ENCODE results near the gene NANP.
"Not testable (repeated sequence)": the region's sequence is repeated elsewhere in the genome, so short reads cannot be mapped to it uniquely, and the experiment has no call there.

Gene NANP

DNA sequence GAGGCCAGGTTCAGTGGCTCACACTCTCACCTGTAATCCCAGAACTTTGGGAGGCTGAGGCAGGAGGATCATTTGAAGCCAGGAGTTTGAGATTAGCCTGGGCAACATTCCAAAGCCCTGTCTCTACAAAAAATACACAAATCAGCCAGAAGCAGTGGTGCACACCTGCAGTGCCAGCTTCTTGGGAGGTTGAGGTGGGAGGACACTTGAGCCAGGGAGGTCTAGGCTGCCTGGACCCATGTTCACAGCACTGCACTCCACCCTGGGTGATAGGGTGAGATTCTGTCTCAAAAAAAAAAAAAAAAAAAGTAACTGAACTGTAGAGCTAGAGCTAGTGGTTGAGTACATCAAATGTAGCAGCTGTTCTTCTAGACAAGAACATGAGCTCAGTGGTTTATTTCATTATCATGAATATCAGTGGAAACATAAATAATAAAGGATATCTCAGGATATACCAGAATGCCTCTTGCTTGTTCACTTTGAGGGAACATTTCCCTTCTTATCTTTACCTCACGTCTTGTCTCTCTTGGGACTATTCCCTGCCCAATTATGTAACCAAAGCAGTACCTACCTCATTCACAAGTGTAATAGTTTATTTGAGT lies 17.6 kb downstream of the NANP start:
- no peak for DNase-seq (ENCODE audit: low spot score)

DNA sequence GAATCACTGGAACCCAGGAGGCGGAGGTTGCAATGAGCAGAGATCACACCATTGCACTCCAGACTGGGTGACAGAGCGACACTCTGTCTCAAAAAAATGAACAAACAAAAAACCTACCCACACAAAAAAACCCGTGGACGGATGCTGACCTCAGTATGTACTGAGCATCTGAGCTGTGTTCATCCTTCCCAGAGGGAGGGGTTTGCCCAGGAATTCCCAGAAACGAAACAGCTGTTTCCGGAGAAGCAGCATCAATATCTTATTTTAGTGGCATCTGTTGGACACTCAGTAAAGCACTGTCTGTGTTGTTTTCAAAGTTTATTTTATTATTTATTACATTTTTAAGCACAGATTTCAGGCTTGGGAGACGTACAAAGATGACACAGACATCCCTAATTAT lies 18.7 kb downstream of the NANP start:
- no peak for DNase-seq (ENCODE audit: low spot score)

DNA sequence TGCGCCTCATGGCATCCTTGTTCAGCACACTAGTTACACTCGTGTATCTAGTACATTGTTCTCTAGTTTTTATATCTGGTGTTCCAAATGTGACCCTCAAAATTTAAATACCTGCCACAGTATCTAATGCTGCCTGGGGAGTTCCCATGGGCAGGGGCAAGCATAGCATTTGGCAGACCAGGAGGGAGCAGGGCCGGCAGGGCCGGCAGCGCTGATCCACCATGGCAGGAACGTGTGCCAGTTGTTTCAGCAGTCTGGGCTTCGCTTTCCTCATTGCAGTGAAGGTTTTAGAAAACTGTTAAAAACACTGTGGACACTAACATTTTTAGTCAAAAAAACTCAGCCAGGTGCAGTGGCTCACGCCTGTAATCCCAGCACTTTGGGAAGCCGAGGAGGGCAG lies 19.2 kb downstream of the NANP start:
- no peak for DNase-seq (ENCODE audit: low spot score)

DNA sequence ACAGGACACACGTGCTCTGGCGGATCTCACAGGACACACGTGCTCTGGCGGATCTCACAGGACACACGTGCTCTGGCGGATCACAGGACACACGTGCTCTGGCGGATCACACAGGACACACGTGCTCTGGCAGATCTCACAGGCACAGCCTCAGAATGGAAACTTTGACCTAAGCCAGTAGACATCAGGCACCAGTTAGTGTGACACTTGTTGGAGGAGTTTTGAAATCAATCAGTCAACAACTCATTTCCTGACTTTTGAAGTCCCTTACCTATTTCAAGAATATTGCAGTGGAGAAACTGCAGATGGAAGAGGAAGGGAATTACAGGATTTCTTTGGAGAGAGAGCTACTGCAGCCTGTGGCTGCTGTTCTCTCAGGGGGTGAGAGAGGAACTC lies 20.9 kb downstream of the NANP start:
- DNase-seq (ENCODE audit: low spot score) = not testable (repeated sequence)

DNA sequence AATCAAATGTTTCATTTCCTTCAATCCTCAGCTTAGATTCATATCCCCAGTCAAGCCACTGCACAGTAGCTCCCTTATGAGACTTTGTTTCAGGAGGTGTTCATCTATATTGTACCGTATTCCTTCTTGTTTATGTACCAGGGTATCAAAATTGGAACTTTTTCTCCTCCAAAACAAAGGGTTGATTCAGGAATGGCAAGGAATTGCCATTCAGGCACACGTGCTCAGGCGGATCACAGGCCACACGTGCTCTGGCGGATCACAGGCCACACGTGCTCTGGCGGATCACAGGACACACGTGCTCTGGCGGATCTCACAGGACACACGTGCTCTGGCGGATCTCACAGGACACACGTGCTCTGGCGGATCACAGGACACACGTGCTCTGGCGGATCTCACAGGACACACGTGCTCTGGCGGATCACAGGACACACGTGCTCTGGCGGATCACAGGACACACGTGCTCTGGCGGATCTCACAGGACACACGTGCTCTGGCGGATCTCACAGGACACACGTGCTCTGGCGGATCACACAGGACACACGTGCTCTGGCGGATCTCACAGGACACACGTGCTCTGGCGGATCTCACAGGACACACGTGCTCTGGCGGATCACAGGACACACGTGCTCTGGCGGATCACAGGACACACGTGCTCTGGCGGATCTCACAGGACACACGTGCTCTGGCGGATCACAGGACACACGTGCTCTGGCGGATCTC lies 21.5 kb downstream of the NANP start:
- DNase-seq (ENCODE audit: low spot score) = not testable (repeated sequence)

DNA sequence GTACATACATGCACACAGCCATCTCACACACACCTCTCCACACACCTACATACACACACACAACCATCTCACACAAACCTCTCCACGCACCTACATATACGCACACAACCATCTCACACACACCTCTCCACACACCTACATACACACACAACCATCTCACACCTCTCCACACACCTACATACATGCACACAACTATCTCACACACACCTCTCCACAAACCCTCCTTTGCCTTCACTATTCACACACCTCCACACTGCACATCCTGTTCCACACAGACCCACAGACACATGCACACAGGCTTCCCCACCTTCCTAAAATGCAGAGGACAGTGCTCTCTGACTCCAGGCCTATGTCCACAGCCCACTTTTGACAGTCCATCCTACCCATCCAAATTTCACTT lies 22.2 kb downstream of the NANP start:
- no peak for DNase-seq (ENCODE audit: low spot score)

DNA sequence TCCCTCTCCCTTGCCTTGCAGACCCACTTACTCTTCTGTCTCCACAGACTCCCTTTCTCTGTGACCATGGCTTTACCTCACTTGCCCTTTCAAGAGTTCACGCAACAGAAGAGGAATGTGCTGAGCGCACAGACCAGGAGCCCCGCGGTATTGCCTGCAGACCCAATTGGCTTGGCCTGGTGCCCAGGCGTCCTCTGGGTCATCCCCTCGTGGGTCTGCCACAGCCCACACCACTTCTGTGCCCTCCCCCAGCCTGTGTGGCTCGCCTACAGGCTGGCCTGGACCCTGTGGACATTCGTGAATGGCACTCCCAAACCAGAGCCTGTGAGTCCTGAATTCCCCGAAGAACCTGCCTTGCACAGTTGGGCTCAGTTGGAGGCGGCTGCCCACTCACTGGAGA lies 23.2 kb downstream of the NANP start:
- DNase-seq (ENCODE audit: low spot score) = no peak

DNA sequence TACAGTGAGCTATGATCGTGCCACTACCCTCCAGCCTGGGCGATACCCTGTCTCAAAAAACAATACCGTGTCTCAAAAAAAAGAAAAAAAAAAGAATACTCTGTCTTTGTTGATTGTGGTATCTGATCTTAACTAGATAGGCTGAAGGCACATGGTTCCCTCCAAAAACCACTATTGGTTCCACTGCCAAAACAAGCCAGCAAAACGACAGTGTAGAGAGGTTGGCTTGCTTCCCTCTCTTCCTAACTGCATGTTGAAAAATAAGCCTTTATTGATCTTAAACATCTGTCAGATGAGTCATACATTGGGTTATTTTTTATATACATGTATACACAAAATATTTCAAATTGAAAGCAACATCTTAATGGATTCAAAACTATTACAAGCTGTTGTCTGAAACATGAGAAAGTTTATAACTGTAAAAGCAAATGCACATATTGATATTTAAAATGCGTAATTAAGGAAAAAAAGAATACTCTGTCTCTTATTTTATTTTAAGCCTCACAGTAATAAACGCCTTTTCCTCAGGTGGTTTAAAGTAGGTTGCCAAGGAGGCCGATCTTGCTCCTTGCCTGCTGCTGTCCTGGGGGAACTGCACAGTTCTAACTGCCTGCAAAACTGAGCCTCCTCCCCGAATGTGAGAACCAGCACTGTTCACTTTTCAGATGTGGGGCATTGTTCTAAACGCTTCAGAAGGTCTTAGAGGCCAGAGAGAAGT lies 31.5 kb downstream of the NANP start:
- no peak for DNase-seq (ENCODE audit: low spot score)

DNA sequence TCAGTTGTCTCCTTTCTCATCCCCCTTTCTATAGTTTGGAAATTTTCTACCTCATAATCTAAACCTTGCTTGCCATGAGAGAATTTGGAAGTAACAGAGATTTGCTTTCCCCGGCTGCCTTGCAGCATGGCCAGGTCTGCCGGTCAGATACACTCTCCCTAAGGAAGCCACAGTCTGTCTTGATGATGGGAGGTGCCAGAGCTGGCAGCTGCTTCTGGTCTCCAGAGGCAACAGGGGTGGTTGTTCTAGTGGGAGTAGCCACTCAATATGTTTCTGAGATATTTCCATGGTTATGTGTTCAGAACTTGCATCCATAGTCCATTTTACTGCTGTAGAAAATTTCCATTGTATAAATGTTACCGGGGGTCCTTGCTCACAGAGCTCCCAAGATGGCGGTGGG lies 33.0 kb downstream of the NANP start:
- DNase-seq (ENCODE audit: low spot score) = not testable (repeated sequence)

DNA sequence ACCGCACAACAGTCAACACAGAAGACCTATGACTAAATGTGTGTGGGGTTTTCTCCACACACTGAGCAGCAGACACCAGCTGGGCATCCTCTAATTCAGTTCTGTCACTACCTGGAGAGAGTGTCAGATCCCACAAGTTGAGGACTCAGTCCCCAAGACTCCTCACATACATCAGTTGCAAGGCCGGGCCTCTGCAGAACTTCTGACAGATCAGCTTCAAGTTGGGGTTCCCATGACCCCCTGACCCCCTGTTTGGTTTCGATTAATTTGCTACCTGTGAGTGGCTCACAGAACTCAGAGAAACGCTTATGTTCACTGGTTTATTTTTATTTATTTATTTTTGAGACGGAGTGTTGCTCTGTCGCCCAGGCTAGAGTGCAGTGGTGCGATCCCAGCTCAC lies 35.3 kb downstream of the NANP start:
- no peak for DNase-seq (ENCODE audit: low spot score)

DNA sequence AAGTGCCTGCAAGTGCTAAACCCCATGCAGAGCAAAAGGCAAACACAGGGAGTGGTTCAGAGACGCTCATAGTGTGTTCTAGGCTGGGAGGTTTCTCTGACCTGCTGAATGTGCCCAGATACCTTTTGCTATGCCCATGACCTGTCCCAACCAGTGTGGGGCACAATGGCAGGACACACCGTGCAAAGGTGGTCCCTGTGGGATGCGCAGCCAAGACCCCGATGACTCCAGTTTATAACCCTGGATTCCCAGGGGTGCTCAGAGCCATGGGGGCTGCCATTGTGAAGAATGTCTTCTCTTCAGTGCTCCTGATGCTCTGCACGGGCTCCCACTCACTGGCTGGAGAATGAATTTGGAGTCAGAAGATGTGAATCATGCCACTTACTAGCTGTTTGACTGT lies 36.3 kb downstream of the NANP start:
- DNase-seq (ENCODE audit: low spot score) = no peak

DNA sequence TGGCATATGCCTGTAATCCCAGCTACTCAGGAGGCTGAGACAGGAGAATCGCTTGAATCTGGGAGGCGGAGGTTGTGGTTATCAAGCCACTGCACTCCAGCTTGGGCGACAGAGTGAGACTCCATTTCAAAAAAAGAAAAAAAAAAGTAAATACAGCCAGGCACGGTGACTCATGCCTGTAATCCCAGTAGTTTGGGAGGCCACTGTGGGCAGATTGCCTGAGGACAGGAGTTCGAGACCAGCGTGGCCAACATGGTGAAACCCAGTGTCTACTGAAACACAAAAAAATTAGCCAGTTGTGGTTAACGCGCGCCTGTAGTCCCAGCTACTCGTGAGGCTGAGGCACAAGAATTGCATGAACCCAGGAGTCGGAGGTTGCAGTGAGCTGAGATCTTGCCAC lies 36.9 kb downstream of the NANP start:
- no peak for DNase-seq (ENCODE audit: low spot score)

DNA sequence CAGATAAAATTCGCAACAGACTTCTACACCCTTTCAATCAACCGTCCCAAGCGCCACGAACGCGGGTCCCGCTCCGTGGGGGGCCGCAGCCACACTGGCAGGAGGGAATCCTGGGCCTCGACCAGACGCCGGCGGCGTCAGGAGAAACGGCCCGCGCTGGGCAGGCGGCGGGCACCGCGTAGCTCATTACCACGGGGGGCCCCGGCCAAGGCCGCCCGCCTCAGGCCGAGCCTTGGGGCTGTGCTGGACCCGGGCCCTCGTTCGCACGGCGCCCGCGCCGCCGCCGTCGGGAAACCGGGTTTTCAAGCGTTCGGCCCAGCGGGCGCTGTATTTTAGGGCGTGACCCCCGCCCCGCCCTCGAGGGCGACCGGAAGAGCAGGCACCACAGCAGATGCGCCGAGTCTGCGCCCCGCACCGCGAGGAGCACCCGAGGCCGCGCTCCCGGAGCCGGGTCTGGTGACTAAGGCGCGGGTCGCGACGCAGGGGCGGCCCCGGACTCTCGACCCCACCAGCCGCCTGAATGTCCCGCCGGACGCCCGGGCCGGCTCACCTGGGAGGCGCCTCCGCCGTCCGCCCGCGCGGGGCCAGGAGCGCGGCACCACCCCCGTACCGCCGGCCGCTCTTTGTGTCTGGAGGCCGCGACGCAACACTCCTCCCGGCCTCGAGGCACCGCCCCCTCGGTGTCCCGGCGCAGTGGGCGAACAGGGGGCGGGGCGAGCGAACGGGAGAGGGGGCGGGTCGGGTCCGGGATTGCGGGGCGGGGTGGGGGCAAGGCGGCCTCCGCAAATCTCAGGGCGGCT lies 38.7 kb downstream of the NANP start, which contains the start of gene NINL:
Gene NINL, minus strand, starts transcription at position 627 of the 800 bp plus-strand sequence. CDS start 58,944 bp downstream, outside the sequence.
- DNase-seq (ENCODE audit: low spot score) = no peak

DNA sequence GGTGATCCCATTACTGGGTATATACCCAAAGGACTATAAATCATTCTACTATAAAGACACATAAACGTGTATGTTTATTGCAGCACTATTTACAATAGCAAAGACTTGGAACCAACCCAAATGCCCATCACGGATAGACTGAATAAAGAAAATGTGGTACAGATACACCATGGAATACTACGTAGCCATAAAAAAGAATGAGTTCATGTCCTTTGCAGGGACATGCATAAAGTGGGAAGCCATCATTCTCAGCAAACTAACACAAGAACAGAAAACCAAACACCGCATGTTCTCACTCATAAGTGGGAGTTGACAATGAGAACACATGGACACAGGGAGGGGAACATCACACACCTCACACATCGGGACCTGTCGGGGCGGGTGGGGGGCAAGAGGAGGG lies 40.2 kb downstream of the NANP start:
- DNase-seq (ENCODE audit: low spot score) = not testable (repeated sequence)

DNA sequence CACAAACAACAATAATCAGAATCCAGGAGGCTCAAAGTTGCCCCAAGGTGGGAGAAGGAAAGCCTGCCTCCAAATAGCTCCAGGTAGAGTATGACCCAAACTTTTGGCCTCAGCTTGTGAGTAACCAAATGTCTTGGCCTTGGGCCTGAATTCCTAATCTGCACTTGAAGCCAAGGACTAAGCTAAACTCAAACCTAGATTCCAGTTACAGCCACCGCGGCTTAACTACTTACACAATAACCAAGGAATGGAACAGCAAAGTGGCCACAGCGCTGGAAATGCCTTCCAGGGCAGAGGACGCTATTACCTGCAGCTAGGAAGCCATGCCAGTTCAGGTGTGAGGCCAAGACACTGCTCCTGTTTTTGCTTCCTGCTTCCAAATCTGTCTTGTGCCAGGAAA lies 43.1 kb downstream of the NANP start:
- no peak for DNase-seq (ENCODE audit: low spot score)

DNA sequence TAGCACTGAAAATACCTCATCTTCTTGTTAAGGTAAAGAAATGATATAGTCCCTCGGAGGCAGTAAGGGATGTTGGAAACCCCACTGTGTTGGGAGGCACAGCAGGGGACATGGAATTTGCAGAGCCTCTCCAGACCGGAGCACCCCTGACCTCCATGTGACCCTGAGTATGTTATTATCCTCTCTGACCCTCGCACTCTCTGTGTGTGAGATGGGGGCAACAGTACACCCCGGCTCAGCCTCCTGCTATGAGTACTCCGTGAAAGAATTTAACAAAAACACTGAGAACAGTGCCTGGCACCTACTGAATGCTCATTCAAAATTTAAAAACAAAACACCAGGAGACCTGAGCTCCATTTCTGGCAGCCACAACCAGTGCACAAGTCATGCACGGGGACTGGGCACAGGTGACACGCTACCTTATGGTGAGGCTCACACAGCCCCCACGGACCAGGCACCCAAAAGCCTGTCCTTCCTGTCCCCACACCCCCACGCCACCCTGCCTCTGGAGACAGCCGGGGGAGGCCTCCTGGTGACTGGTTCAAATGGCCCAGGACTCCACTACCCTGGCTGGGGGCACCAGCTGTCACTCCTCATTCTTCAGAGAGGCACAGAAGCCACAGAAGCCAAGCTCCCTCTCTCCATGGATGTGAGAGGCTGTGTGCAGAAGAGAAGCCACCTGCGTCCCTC lies 44.6 kb downstream of the NANP start:
- no peak for DNase-seq (ENCODE audit: low spot score)

DNA sequence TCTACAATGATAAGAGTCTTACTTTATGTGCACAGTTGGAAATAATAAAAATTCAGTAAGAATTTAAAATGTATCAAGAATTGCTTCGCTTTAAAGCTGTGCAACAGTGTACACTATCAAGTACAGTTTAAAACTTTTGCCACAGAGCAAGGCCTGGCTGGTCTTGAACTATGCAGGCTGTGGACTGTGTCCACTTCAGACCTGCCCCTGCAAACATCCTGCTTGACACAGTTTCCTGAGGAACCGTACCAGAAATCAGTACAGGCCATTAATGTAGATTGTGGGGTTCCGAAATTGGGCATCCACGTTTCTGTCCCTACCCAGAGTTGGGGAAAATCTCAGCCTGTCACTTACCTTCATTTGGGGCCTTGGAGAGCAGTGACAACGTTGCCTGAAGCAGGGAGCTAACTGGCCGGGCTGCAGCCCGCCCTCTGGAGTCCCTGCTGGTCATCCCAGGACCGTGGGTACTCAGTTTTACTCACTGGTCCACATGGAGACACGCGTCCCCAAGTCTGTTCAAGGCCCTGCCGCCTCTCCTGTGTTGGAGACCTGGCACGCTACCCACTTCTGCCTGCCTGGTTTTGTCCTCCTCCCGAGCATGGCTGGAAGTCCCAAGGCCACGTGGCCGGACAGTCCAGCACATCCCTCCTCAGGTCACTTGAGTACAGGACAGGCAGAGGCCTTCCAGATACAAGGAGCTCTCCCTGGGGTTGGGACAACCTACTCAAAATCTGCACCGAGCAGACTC lies 46.9 kb downstream of the NANP start:
- no peak for DNase-seq (ENCODE audit: low spot score)

DNA sequence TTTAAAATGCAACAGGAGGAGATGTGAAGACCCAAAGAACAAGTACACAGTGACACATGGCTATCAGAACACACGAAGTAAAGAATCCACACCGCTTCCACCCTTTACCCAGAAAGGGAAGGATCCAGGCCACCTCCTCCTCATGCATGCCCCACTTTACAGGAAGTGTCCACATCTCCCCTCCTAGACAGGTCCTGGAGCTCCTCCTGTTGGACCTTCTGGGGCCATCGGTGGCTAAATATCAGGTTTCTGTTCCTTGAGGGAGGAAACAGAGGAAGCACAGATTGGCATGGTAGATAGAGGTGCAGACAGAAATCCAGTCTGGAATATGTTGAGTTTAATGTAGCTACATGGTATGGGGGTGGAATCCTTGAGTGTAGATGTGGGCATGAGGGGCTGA lies 49.4 kb downstream of the NANP start:
- no peak for DNase-seq (ENCODE audit: low spot score)

DNA sequence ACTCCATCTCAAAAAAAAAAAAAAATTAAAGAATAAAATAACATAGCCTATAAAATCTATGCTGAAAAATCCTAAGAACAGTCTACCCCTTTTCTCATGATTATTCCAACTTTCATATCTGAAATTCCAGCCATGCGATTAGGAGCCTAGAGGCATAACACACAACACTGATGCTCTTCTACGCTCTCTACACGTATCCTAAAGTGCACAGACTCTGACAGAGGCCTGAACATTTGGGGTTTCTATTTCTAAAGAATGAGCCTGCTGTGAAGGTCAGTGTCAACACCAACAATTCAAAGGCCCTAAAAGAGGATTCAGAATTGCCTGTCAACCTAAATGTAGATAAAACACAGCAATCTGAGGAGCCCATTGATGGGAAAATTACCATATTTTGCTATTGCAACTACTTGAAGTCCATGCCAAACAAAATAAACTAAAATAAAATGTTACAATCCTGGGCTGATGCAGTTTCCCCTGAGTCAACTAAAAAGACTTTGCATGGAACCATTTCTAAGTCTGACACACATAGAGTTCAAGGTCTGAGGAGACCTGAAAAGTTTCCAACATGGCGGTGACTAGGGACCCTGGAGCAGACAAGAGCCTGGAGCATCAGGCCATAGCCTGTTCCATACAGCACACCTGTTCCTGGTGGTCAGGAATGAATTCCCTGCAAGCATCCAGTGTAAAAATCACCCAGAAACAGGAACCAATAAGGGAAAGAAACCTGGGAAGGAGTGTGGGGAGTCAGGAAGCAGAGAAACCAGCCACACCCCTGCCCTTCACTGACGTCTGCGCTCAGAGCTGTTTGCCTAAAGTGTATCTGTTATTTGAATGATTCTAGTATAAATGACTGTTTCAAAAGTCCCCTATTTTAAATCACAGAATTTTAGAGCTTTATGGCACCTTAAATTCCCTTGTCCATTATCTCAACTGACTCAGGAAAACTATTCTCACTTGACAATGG lies 50.2 kb downstream of the NANP start:
- DNase-seq (ENCODE audit: low spot score) = no peak

DNA sequence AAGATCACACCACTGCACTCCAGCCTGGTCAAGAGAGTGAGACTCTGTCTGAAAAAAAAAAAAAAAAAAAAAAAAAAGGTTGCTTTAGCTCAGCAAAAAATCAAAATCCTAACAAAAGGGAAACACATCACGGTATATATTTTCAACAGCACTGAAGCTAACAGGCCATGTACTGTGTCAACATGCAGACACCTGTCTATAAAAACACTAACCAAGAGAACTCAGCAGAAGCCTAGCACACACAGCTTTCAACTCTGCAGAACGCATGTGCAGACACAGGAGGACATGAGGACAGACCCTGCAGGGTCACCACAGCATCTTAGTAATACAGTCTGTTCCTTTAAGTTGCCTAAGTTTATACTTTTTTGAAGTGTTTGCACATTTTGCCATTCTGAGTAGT lies 52.0 kb downstream of the NANP start:
- DNase-seq (ENCODE audit: low spot score) = no peak
